ENCODE data around the gene COL1A2. TPM values are rescaled to one million over a fixed set of nuclear protein-coding genes. Genes with fewer than 3 reads are reported as not detected.

Gene COL1A2
- polyA plus RNA-seq, 1 experiment: 4,815 TPM

GRCh38 chr7:94410413-94411187 is 15.9 kb downstream of the COL1A2 start:
- ChIA-PET CTCF (interaction anchor here (1.6 to 3.1 kb wide), 3 partner anchors 15 to 121 kb away, joined by 4 to 18 read pairs (median 14); no protein-coding TSS in a partner anchor), POLR2A (interaction anchor here (0.7 to 9.0 kb wide), 13 partner anchors 9 to 122 kb away, joined by 3 to 71 read pairs (median 5); partner anchors contain the start of gene COL1A2)
- no peaks in the 10 kb centered on the region for H3K9me3 ChIP-seq (ENCODE audit: control insufficient read depth, insufficient read depth, low read length)
- H3K27ac ChIP-seq (ENCODE audit: low read depth, low read length): peak overlapping the region; percentile 70
- DNase-seq (ENCODE audit: low read depth, low spot score): no peak
- H3K4me3 ChIP-seq (ENCODE audit: low read depth, low read length): no peak overlapping the region
- H3K27me3 ChIP-seq (ENCODE audit: control insufficient read depth, insufficient read depth, low read length): no peaks in the 10 kb centered on the region
- TF ChIP-seq CTCF (IDR thresholded peaks at IDR 0.05; ENCODE audit: low read depth, low read length): no peak

- CTCF ChIA-PET: interaction anchor here (1.6 to 3.1 kb wide), 3 partner anchors 15 to 122 kb away, joined by 4 to 18 read pairs (median 14); no protein-coding TSS in a partner anchor
- Histone ChIP-seq H3K27me3 (ENCODE audit: control insufficient read depth, insufficient read depth, low read length) (no peaks in the 10 kb centered on the region), H3K9me3 (ENCODE audit: control insufficient read depth, insufficient read depth, low read length) (no peaks in the 10 kb centered on the region), H3K4me3 (ENCODE audit: low read depth, low read length) (no peak overlapping the region), H3K27ac (ENCODE audit: low read depth, low read length) (no peak overlapping the region)
- POLR2A ChIA-PET: interaction anchor here (1.0 to 9.0 kb wide), 10 partner anchors 8 to 122 kb away, joined by 3 to 71 read pairs (median 9); partner anchors contain the start of gene COL1A2
- no peak for DNase-seq (ENCODE audit: low read depth, low spot score)
- no peak for TF ChIP-seq CTCF (IDR thresholded peaks at IDR 0.05; ENCODE audit: low read depth, low read length)
These were observed 16.4 kb downstream of the COL1A2 start for GRCh38 chr7:94411188-94411466.

- Histone ChIP-seq H3K27me3 (ENCODE audit: control insufficient read depth, insufficient read depth, low read length) (no peaks in the 10 kb centered on the region), H3K27ac (ENCODE audit: low read depth, low read length) (no peak overlapping the region), H3K9me3 (ENCODE audit: control insufficient read depth, insufficient read depth, low read length) (no peaks in the 10 kb centered on the region), H3K4me3 (ENCODE audit: low read depth, low read length) (no peak overlapping the region; the same call in 1 of the 2 replicates)
- DNase-seq (ENCODE audit: low read depth, low spot score): no peak
- ChIA-PET CTCF (interaction anchor here (1.1 to 1.5 kb wide), 3 partner anchors 21 to 124 kb away, joined by 3 to 5 read pairs (median 3); no protein-coding TSS in a partner anchor), POLR2A (interaction anchor here (0.7 to 9.0 kb wide), 7 partner anchors 9 to 124 kb away, joined by 3 to 71 read pairs (median 5); partner anchors contain the start of gene COL1A2)
- TF ChIP-seq CTCF (IDR thresholded peaks at IDR 0.05; ENCODE audit: low read depth, low read length): no peak
These were observed 18.1 kb downstream of the COL1A2 start for GRCh38 chr7:94412762-94413322.

- no peak for TF ChIP-seq CTCF (IDR thresholded peaks at IDR 0.05; ENCODE audit: low read depth, low read length)
- no peaks in the 10 kb centered on the region for H3K27me3 ChIP-seq (ENCODE audit: control insufficient read depth, insufficient read depth, low read length)
- H3K27ac ChIP-seq (ENCODE audit: low read depth, low read length): no peak overlapping the region
- CTCF ChIA-PET: no interaction called here
- no peaks in the 10 kb centered on the region for H3K9me3 ChIP-seq (ENCODE audit: control insufficient read depth, insufficient read depth, low read length)
- no peak overlapping the region for H3K4me3 ChIP-seq (ENCODE audit: low read depth, low read length)
- POLR2A ChIA-PET: interaction anchor here (0.9 to 9.0 kb wide), 3 partner anchors 11 to 118 kb away, joined by 3 to 71 read pairs (median 51); no protein-coding TSS in a partner anchor
- no peak for DNase-seq (ENCODE audit: low read depth, low spot score)
These were observed 19.8 kb downstream of the COL1A2 start for GRCh38 chr7:94414481-94414880.

Measured in AG04450 (cell line).